GM19239 (cell line): ENCODE data around the gene MMP1.
"Not testable (repeated sequence)": the region's sequence is repeated elsewhere in the genome, so short reads cannot be mapped to it uniquely, and the experiment has no call there.

Experiments used
- DNase-seq: peaks from one replicate; pipeline ENCODE4 v3.0.0; 2011; ENCODE audit warnings: low spot score; ENCODE audit not compliant: insufficient read length
- FAIRE-seq: peaks from 2 replicates; lab custom pipeline; 2011; peaks lifted over from hg19 to GRCh38; lab: Jason Lieb, UNC

The MMP1 gene

DNA sequence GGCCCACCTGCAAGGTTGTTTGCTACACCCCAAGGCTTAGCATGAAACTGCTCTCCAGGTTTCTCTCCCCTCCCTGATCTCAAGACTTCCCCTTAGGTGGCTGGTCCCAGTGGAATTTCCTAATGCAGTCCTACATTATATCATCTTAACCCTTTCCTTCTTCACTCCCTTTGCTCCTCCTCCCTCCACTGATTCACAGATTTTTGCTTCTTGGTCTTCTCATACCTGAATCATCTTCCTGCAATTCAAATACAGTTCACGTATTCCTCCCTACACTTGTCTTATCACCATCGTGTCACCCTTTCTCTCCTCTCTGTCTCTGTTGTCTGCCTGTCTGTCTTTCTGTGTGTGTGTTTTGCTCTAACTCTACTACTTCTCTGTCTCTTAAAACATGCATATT is 34.5 kb downstream of the MMP1 start:
- FAIRE-seq (no peak), DNase-seq (no peak)

GRCh38 chr11:102762361-102762767 is 35.6 kb downstream of the MMP1 start:
- DNase-seq, result no peak
- FAIRE-seq, result no peak

GRCh38 chr11:102761646-102762238 is 36.2 kb downstream of the MMP1 start:
- DNase-seq (no peak), FAIRE-seq (no peak)

DNA sequence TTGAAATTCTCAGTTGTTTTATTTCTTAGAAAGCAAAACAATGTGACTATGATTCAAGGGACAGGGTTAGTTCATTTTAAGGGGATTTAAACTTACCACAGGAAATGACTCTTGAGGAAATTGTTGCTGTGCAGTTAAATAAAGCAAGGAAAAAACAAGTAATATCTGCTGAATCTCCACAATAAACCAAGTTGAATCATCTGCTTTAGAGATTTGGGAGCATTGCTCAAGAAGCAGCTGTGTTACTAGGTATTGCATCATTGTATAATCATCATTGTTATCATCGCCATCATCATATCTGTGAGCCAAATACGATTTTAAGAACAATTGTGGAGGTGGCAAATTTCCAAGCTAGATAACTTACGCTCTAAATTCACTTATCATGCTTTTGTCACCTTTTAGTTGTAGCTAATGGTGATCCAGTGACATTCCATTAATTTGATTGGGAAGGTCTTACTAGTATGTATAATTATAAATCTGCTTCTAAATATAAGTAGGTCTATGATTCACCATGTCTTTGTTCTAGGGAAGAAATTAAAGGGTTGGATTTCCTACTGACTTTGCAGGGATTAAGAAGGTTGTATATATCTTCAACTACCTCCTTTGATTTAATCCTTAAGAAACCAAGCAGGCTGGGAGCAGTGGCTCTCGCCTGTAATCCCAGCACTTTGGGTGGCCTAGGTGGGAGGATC is 37.5 kb downstream of the MMP1 start:
- FAIRE-seq, result no peak

DNA sequence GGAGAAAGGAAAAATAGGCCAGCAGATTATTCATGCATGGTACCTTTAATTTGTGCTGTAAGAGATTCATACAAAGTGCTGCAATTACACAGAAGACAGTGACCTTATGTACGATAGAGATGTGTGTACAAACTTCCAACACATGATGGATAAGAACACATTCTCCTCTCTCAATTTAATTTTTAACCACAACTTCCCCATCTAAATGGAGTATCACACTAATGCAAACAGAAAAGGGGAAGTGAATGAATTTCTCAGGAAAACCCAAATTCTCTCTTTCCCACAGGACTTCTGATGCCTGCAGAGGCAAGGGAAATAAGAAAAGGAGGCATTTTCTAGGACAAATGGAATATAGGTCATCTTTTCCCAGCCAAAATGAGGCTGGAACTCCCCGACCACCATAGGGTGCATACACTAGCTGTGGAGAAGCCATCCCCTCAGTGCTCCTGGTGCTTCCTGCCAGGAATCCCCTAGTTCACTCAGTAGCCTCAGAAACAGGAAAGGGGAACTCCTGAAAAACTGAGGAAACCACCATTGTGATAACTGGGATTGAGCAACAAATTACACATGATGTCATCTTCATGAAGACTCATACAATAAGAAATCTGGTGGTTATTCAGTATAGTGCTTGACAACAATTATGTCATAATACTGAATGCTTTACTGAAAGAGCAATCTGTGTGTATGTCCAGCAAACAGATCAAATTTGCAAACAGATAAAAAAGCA is 40.0 kb downstream of the MMP1 start:
- FAIRE-seq, result no peak
- DNase-seq, result no peak

More for the DNA sequence above, 37.5 kb downstream of the MMP1 start:
- no peak for DNase-seq

- DNase-seq (no peak), FAIRE-seq (no peak)
These were observed 44.7 kb downstream of the MMP1 start for GRCh38 chr11:102753267-102753666.

- FAIRE-seq (no peak), DNase-seq (no peak)
These were observed 46.3 kb downstream of the MMP1 start for GRCh38 chr11:102751673-102752072.

DNA sequence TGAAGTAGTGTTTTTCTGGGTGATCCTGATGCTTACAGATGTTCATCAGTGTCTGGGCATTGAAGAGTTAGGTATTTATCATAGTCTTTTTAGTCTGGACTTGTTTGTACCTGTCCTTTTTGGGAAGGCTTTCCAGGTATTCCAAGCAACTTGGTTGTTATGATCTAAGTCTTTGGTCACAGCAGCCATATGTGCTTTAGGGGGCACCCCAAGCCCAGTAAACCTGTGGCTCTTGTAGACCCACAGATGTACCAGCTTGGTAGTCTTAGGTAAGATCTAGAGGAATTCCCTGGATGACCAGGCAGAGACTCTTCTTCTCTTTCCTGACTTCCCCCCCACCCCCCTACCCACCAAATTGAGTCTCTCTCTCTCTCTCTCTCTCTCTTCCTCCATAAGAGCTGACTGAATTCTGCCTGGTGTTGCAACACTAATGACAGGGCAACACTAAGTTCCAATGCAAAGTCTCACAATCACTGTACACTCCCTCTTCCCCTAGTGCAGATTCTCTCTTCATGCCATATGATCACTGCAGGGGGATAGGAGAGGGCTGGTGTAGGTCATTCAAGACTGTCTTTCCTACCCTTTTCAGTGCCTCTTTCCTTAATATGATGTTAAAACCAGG is 48.7 kb downstream of the MMP1 start:
- DNase-seq, result no peak
- no peak for FAIRE-seq

- not testable (repeated sequence) for FAIRE-seq, DNase-seq
These were observed 51.0 kb downstream of the MMP1 start for GRCh38 chr11:102746746-102747578.
